Transverse colon (tissue), 4 donors: ENCODE results near the gene COPA. TPM values are rescaled to one million over a fixed set of nuclear protein-coding genes. Genes with fewer than 3 reads are reported as not detected.

ENCODE experiments used
- DNase-seq: peaks from one replicate; pipeline ENCODE4 v3.0.0-alpha.2; 2019
- H3K27ac ChIP-seq, 4 donors: fragments of 200-600 bp; sonication (generic); 2 replicates each; pipeline ENCODE4 v1.5.1; 2016 to 2018; ENCODE audit warnings: inconsistent platforms in 4 of 4
- H3K27me3 ChIP-seq: fragments of 200-600 bp; sonication (generic); 2 replicates; pipeline ENCODE4 v1.5.1; 2017; ENCODE audit warnings: inconsistent platforms
- H3K36me3 ChIP-seq, 4 donors: fragments of 200-600 bp; sonication (generic); 2 replicates each; pipeline ENCODE4 v1.5.1; 2017 to 2019; ENCODE audit warnings: inconsistent platforms in 4 of 4
- H3K4me1 ChIP-seq, 4 donors: fragments of 200-600 bp; sonication (generic); 2 replicates each; pipeline ENCODE4 v1.5.1; 2017 to 2020; ENCODE audit warnings: inconsistent platforms in 4 of 4
- H3K4me3 ChIP-seq, 4 donors: fragments of 200-600 bp; sonication (generic); 1 replicate in 1 of 4; 2 replicates in 3 of 4; pipeline versions ENCODE4 v1.5.1 to v1.6.1; 2017 to 2019; ENCODE audit warnings: inconsistent platforms in 4 of 4
- H3K9me3 ChIP-seq, 2 donors: fragments of 200-600 bp; sonication (generic); 2 replicates each; pipeline ENCODE4 v1.5.1; 2017 to 2019; ENCODE audit warnings: inconsistent platforms in 2 of 2
- EP300 ChIP-seq: sonication (generic); formaldehyde crosslinking; IDR thresholded peaks from one replicate; pipeline ENCODE4 v1.6.1; 2017; ENCODE audit warnings: antibody characterized with exemption, low read depth
- POLR2A ChIP-seq: fragments of 450-650 bp; IDR thresholded peaks from one replicate; pipeline ENCODE4 v1.6.1; 2016; ENCODE audit warnings: antibody characterized with exemption, mild to moderate bottlenecking, moderate library complexity
- POLR2AphosphoS5 ChIP-seq, 3 donors: sonication (generic); formaldehyde crosslinking; IDR thresholded peaks; one replicate each; pipeline ENCODE4 v1.6.1; 2016; ENCODE audit warnings: antibody characterized with exemption in 3 of 3
- WGBS, 2 donors: methylation state at CpG; one replicate each; pipeline ENCODE4 v1.1.5; 2018; ENCODE audit warnings: low coverage in 1 of 2; 5-methylcytosine and 5-hydroxymethylcytosine counted together
- in situ Hi-C, 4 donors: fragments of 200-750 bp; cut with MboI; loops; one replicate each; pipeline versions ENCODE4 v1.15.0 to v1.15.1; 2017; ENCODE audit warnings: low sequenced_read_pairs in 3 of 4, low pct_ligation_motif_present in 1 of 4, low pct_unique_long_range_greater_than_20kb in 1 of 4
- intact Hi-C: fragments of 100-400 bp; cut with DNase I; formaldehyde crosslinking; loops from one replicate; pipeline ENCODE4 v1.15.1; 2023; ENCODE audit warnings: low total_unique reads
- total RNA-seq, 4 donors: library from RNA; depleted of rRNA; stranded (reverse); fragments of >200 nt; gene quantifications; one replicate each; pipeline ENCODE4 v1.1.0, GENCODE V29; 2016
- TF ChIP-seq, protein P1 (sequence below), 5 experiments: fragments of 200-600 bp in 3 of 5; fragments of 450-650 bp in 2 of 5; sonication (generic) in 3 of 5; IDR thresholded peaks; 1 replicate in 2 of 5; 2 replicates in 3 of 5; pipeline ENCODE4 v1.5.1; 2016 to 2017; ENCODE audit warnings: antibody characterized with exemption in 5 of 5, inconsistent platforms in 3 of 5, mild to moderate bottlenecking in 2 of 5, moderate library complexity in 1 of 5

COPA gene
- total RNA-seq, 4 donors from 2014 or later = 98.7 to 152 (median 119) TPM

DNA sequence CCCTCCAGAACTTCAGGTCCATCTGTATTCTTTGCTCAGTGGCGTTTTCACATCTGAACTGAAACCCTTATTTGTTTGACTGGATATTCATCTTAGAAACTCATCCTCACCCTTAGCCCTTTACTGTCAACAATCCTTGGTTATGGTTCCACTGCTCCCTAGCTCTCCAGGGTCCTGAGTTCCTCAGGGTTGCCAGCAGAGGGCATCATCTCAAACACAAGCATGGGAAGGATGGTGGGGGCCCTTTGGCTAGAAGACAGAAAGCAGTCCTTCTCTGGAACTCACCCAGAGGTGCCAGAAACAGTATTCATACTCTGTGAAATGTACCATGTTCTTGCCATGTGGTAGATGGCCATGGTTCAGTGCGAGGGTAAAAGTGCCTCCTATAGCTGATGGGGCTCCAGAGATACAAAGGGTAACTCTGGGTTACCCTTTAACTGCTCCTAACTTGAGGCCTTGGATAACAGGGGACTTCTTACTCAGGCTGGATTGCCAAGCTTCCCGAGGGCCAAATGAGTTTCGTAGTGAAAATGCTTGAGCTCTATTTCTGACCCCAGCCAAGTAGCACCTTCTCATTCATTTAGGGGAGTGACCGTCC, 11.4 kb upstream of the COPA start:
- H3K36me3 ChIP-seq = peaks cover 0 to 79% (median 36%) of the 10 kb centered on the region in 4 donors
- DNase-seq = no peak
- in situ Hi-C loops = no loop called here
- intact Hi-C loops = no loop called here
- no peaks in the 10 kb centered on the region for H3K9me3 ChIP-seq
- TF ChIP-seq POLR2A (no peak), POLR2AphosphoS5 (IDR thresholded peaks at IDR 0.05) (no peak), EP300 (no peak)
- TF ChIP-seq, protein P1, sequence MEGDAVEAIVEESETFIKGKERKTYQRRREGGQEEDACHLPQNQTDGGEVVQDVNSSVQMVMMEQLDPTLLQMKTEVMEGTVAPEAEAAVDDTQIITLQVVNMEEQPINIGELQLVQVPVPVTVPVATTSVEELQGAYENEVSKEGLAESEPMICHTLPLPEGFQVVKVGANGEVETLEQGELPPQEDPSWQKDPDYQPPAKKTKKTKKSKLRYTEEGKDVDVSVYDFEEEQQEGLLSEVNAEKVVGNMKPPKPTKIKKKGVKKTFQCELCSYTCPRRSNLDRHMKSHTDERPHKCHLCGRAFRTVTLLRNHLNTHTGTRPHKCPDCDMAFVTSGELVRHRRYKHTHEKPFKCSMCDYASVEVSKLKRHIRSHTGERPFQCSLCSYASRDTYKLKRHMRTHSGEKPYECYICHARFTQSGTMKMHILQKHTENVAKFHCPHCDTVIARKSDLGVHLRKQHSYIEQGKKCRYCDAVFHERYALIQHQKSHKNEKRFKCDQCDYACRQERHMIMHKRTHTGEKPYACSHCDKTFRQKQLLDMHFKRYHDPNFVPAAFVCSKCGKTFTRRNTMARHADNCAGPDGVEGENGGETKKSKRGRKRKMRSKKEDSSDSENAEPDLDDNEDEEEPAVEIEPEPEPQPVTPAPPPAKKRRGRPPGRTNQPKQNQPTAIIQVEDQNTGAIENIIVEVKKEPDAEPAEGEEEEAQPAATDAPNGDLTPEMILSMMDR (IDR thresholded peaks at IDR 0.05) = peak in 4 of 5 experiments; percentile 14 to 38 (median 32)
- no peak overlapping the region for H3K4me3 ChIP-seq
- H3K27me3 ChIP-seq = no peaks in the 10 kb centered on the region
- H3K4me1 ChIP-seq = no peaks in the 10 kb centered on the region
- 74 to 83% methylated on average over 2 to 5 of the region's 5 CpGs for whole genome bisulfite sequencing, 2 donors
- no peak overlapping the region for H3K27ac ChIP-seq

DNA sequence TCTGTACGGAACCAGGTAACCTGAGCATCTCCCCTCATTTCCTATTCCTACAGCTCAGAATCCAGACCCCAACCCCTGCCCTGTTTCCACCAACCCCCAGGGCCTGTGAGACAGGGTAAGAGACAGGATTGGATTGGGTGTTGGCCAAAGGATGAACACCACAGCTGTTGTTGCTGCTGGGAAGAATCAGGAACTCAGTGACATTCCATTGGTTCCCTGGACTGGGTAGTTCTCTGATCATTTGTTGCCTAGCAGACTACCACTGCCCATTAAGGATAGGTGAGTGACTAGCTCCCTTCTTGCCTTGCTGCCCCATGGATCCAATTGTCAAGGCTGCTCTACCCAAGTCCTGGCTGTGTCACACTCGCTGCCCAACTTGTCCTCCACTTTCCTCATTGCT, 10.2 kb upstream of the COPA start:
- intact Hi-C loops = no loop called here
- Histone ChIP-seq H3K36me3 (peaks cover 0 to 85% (median 36%) of the 10 kb centered on the region in 4 donors), H3K27ac (no peak overlapping the region), H3K4me1 (no peaks in the 10 kb centered on the region), H3K9me3 (no peaks in the 10 kb centered on the region), H3K4me3 (no peak overlapping the region), H3K27me3 (no peaks in the 10 kb centered on the region)
- in situ Hi-C loops = no loop called here
- DNase-seq = no peak
- TF ChIP-seq POLR2AphosphoS5 (IDR thresholded peaks at IDR 0.05) = no peak
- TF ChIP-seq EP300 = no peak
- TF ChIP-seq, protein P1 (IDR thresholded peaks at IDR 0.05) = no peak
- no peak for TF ChIP-seq POLR2A
- 83 to 95% methylated on average over 2 of the region's 2 CpGs for WGBS, 2 donors

DNA sequence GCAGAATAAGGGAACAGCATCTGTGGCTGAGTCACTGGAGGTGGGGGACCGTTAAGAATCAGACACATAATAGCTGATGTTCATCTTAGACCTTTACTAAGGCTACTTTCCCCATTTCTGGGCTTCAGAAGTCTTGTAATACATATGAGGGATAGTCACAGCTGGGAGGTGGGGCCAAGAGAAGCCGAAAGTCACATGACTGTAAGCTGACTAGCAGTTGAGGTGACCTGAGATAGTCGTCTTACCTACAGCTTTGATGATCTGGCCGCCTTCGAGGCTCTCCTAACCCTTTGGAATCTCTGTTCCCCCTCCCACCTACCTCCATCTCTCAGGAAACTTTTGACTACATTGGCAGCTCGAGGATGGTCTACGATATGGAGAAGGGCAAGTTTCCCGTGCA, 9.5 kb upstream of the COPA start:
- Histone ChIP-seq H3K27me3 (no peaks in the 10 kb centered on the region), H3K4me3 (no peak overlapping the region), H3K4me1 (no peaks in the 10 kb centered on the region), H3K9me3 (no peaks in the 10 kb centered on the region), H3K36me3 (peaks cover 0 to 85% (median 36%) of the 10 kb centered on the region in 4 donors), H3K27ac (no peak overlapping the region)
- no peak for DNase-seq
- in situ Hi-C loops (no loop called here), intact Hi-C loops (no loop called here)
- TF ChIP-seq EP300 = no peak
- TF ChIP-seq POLR2AphosphoS5 (IDR thresholded peaks at IDR 0.05) = no peak
- no peak for TF ChIP-seq POLR2A
- 89 to 90% methylated on average over 5 to 8 of the region's 8 CpGs for WGBS, 2 donors

DNA sequence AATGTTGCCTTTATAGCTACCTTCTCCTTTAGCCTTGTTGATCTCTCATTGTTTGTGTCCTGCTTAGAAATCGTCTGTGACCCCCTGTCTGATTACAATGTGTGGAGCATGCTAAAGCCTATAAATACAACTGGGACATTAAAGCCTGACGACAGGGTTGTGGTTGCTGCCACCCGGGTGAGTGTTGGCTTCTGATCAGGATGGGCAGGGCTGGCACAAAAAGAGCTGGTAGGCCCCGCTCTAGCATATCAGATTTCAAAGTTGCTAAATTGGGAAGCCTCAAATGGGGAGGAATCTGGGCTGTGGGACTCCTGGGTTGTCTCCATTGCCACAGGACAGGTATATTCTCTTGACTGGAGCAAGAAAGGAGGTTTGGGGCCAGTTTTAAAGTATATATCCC, 8.6 kb upstream of the COPA start:
- WGBS, 2 donors = 65% methylated on average over 4 of the region's 4 CpGs; no CpG with 5 or more reads in 1 of the 2 donors
- peaks cover 0 to 78% (median 35%) of the 10 kb centered on the region in 4 donors for H3K36me3 ChIP-seq
- no peak for TF ChIP-seq POLR2A
- TF ChIP-seq, protein P1 (IDR thresholded peaks at IDR 0.05) = no peak
- no peak for TF ChIP-seq POLR2AphosphoS5 (IDR thresholded peaks at IDR 0.05)
- TF ChIP-seq EP300 = no peak
- no peaks in the 10 kb centered on the region for H3K27me3 ChIP-seq
- H3K27ac ChIP-seq = no peak overlapping the region
- no peaks in the 10 kb centered on the region for H3K9me3 ChIP-seq
- intact Hi-C loops (no loop called here), in situ Hi-C loops (no loop called here)
- no peaks in the 10 kb centered on the region for H3K4me1 ChIP-seq
- DNase-seq = no peak
- no peak overlapping the region for H3K4me3 ChIP-seq
